H1 (cell line): ENCODE measurements around the gene CACNA1E. TPM values are rescaled to one million over a fixed set of nuclear protein-coding genes. Genes with fewer than 3 reads are reported as not detected.

Experiments used
- CTCF ChIA-PET: fragments of 300-600 bp; sonication (Branson Sonifier 250); formaldehyde crosslinking; loops from one replicate; lab custom pipeline; 2021; ENCODE audit not compliant: partially characterized antibody; lab: Charles Lee
- POLR2A ChIA-PET: fragments of 300-600 bp; sonication (Branson Sonifier 250); formaldehyde crosslinking; loops from one replicate; lab custom pipeline; 2021; ENCODE audit warnings: inconsistent platforms; ENCODE audit not compliant: partially characterized antibody; lab: Charles Lee
- DNase-seq, 2 experiments: peaks; one replicate each; pipeline versions ENCODE4 v3.0.0 to v3.0.0-alpha.2; 2010 to 2022; ENCODE audit warnings: low spot score in 2 of 2, low read depth in 1 of 2, mixed read lengths in 1 of 2
- FAIRE-seq: peaks from 2 replicates; lab custom pipeline; 2011; peaks lifted over from hg19 to GRCh38; lab: Jason Lieb, UNC
- H2AFZ ChIP-seq: 2 replicates; pipeline ENCODE4 v1.8.1; 2012; ENCODE audit warnings: low read length, inconsistent platforms
- H2AK5ac ChIP-seq: 2 replicates; pipeline ENCODE4 v1.6.1; 2013; ENCODE audit warnings: low read depth, low read length
- H2BK120ac ChIP-seq: replicated peaks from 2 replicates; pipeline ENCODE3; 2013; ENCODE audit warnings: low read depth, low read length, inconsistent platforms
- H2BK12ac ChIP-seq: 2 replicates; pipeline ENCODE4 v1.6.1; 2013; ENCODE audit warnings: low read depth, low read length
- H2BK15ac ChIP-seq: 2 replicates; pipeline ENCODE4 v1.6.1; 2013; ENCODE audit warnings: low read length
- H2BK20ac ChIP-seq: 2 replicates; pipeline ENCODE4 v1.6.1; 2013; ENCODE audit warnings: low read length
- H2BK5ac ChIP-seq: 2 replicates; pipeline ENCODE4 v1.6.1; 2013; ENCODE audit warnings: low read depth, low read length
- H3K14ac ChIP-seq: 2 replicates; pipeline ENCODE4 v1.6.1; 2013; ENCODE audit warnings: inconsistent platforms; ENCODE audit not compliant: insufficient read length
- H3K18ac ChIP-seq: 2 replicates; pipeline ENCODE4 v1.6.1; 2013; ENCODE audit warnings: low read length; ENCODE audit errors: extremely low read depth
- H3K23ac ChIP-seq: 2 replicates; pipeline ENCODE4 v1.6.1; 2013; ENCODE audit warnings: inconsistent platforms; ENCODE audit not compliant: insufficient read length
- H3K23me2 ChIP-seq: 2 replicates; pipeline ENCODE4 v1.6.1; 2013; ENCODE audit warnings: low read depth, low read length
- H3K27ac ChIP-seq: 2 replicates; pipeline ENCODE4 v1.6.1; 2011; ENCODE audit warnings: low read depth, low read length, inconsistent platforms
- H3K27me3 ChIP-seq, 4 experiments: replicated peaks in 1 of 4; 1 replicate in 1 of 4; 2 replicates in 3 of 4; pipeline versions ENCODE4 v1.6.1 to v1.8.1; 2011 to 2013; ENCODE audit warnings: low read length in 3 of 4, mild to moderate bottlenecking in 3 of 4, inconsistent platforms in 2 of 4, mixed read lengths in 2 of 4, moderate library complexity in 1 of 4; ENCODE audit not compliant: control insufficient read depth in 3 of 4, insufficient read depth in 3 of 4; ENCODE audit errors: extremely low read depth in 1 of 4
- H3K36me3 ChIP-seq, 4 experiments: 2 replicates each; pipeline versions ENCODE4 v1.6.1 to v1.8.1; 2011 to 2013; ENCODE audit warnings: mild to moderate bottlenecking in 4 of 4, low read length in 3 of 4, moderate library complexity in 2 of 4, control low read depth in 1 of 4, inconsistent platforms in 1 of 4; ENCODE audit not compliant: insufficient read depth in 4 of 4, control insufficient read depth in 2 of 4
- H3K4ac ChIP-seq: replicated peaks from 2 replicates; pipeline ENCODE3; 2013; ENCODE audit warnings: low read length, low read depth, mixed read lengths, inconsistent platforms; ENCODE audit not compliant: insufficient read length
- H3K4me1 ChIP-seq, 4 experiments: replicated peaks in 1 of 4; 1 replicate in 1 of 4; 2 replicates in 3 of 4; pipeline versions ENCODE4 v1.6.1 to v1.8.1; 2011 to 2013; ENCODE audit warnings: low read length in 3 of 4, inconsistent platforms in 2 of 4, mixed read lengths in 1 of 4; ENCODE audit not compliant: insufficient read depth in 4 of 4, control insufficient read depth in 3 of 4
- H3K4me2 ChIP-seq, 2 experiments: 2 replicates each; pipeline versions ENCODE4 v1.6.1 to v1.8.1; 2011 to 2013; ENCODE audit warnings: low read depth in 2 of 2, low read length in 2 of 2, control low read depth in 1 of 2, inconsistent platforms in 1 of 2, mild to moderate bottlenecking in 1 of 2; ENCODE audit not compliant: insufficient read depth in 1 of 2
- H3K4me3 ChIP-seq, 4 experiments: fragments of 200-600, 300-600 bp in 1 of 4; sonication (generic), shearing (Covaris generic), sonication (Bioruptor Twin) in 1 of 4; 2 replicates each; pipeline versions ENCODE4 v1.5.1 to v1.8.1; 2011 to 2016; ENCODE audit warnings: low read length in 4 of 4, low read depth in 3 of 4, control low read depth in 2 of 4, inconsistent platforms in 2 of 4, mild to moderate bottlenecking in 2 of 4, mixed read lengths in 1 of 4, moderate library complexity in 1 of 4; ENCODE audit not compliant: insufficient read depth in 2 of 4; ENCODE audit errors: extremely low read depth in 1 of 4
- H3K56ac ChIP-seq: replicated peaks from 2 replicates; pipeline ENCODE3; 2013; ENCODE audit warnings: low read depth, mild to moderate bottlenecking, mixed read lengths, low read length, inconsistent platforms; ENCODE audit not compliant: insufficient read length
- H3K79me1 ChIP-seq: 2 replicates; pipeline ENCODE4 v1.6.1; 2013; ENCODE audit warnings: low read depth, low read length, control low read depth
- H3K79me2 ChIP-seq, 2 experiments: 2 replicates each; pipeline versions ENCODE4 v1.6.1 to v1.8.1; 2012 to 2013; ENCODE audit warnings: low read length in 2 of 2, mild to moderate bottlenecking in 2 of 2, inconsistent platforms in 1 of 2; ENCODE audit not compliant: insufficient read depth in 2 of 2, control insufficient read depth in 1 of 2
- H3K9ac ChIP-seq, 4 experiments: replicated peaks in 1 of 4; 1 replicate in 1 of 4; 2 replicates in 3 of 4; pipeline versions ENCODE4 v1.6.1 to v1.8.1; 2011 to 2013; ENCODE audit warnings: low read depth in 3 of 4, low read length in 3 of 4, control low read depth in 2 of 4, mild to moderate bottlenecking in 2 of 4, moderate library complexity in 2 of 4, inconsistent platforms in 1 of 4; ENCODE audit errors: extremely low read depth in 1 of 4
- H3K9me3 ChIP-seq, 2 experiments: 2 replicates each; pipeline versions ENCODE4 v1.6.1 to v1.8.1; 2012 to 2013; ENCODE audit warnings: mild to moderate bottlenecking in 2 of 2, moderate library complexity in 2 of 2, control low read depth in 1 of 2, inconsistent platforms in 1 of 2, low read depth in 1 of 2, low read length in 1 of 2, mixed read lengths in 1 of 2; ENCODE audit not compliant: insufficient read depth in 2 of 2
- H4K20me1 ChIP-seq, 2 experiments: replicated peaks in 1 of 2; 2 replicates each; pipeline versions ENCODE3 to v1.8.1; 2011 to 2013; ENCODE audit warnings: inconsistent platforms in 2 of 2, low read length in 2 of 2, mild to moderate bottlenecking in 1 of 2; ENCODE audit not compliant: insufficient read depth in 2 of 2, control insufficient read depth in 1 of 2
- H4K5ac ChIP-seq: 2 replicates; pipeline ENCODE4 v1.6.1; 2013; ENCODE audit warnings: low read length, low read depth, mixed read lengths, inconsistent platforms; ENCODE audit not compliant: insufficient read length
- H4K8ac ChIP-seq: 2 replicates; pipeline ENCODE4 v1.8.0; 2013; ENCODE audit warnings: mild to moderate bottlenecking, moderate library complexity, low read length, inconsistent platforms; ENCODE audit not compliant: insufficient read depth; ENCODE audit errors: extremely low read depth
- H4K91ac ChIP-seq: replicated peaks from 2 replicates; pipeline ENCODE3; 2013; ENCODE audit warnings: low read length, mixed read lengths, inconsistent platforms; ENCODE audit not compliant: insufficient read length
- ASH2L ChIP-seq: fragments of 200-600, 300-600 bp; sonication (generic); IDR thresholded peaks from one replicate; pipeline ENCODE4 v1.7.1; 2017; ENCODE audit warnings: low read length
- KDM1A ChIP-seq: fragments of 200-600, 300-600 bp; sonication (generic); IDR thresholded peaks from 2 replicates; pipeline ENCODE4 v1.7.1; 2016; ENCODE audit warnings: mild to moderate bottlenecking, low read length, borderline replicate concordance
- SIN3A ChIP-seq, 2 experiments: IDR thresholded peaks in 1 of 2; conservative IDR thresholded peaks in 1 of 2; 2 replicates each; pipeline ENCODE4 v1.6.1; 2011 to 2012; ENCODE audit warnings: low read length in 2 of 2, improper control_type of control experiment in 1 of 2, low read depth in 1 of 2, mild to moderate bottlenecking in 1 of 2
- SP1 ChIP-seq: IDR thresholded peaks from 2 replicates; pipeline ENCODE4 v1.6.1; 2011; ENCODE audit warnings: low read depth, low read length
- SUZ12 ChIP-seq: fragments of 200-600 bp; sonication (generic); IDR thresholded peaks from 2 replicates; pipeline ENCODE4 v1.6.1; 2012; ENCODE audit warnings: mild to moderate bottlenecking, inconsistent platforms, low read length, moderate library complexity, mixed read lengths
- WGBS, 2 experiments: shearing (Covaris generic) in 1 of 2; methylation state at CpG; one replicate each; pipeline versions ENCODE4 v1.1.6 to v1.1.7; 2013 to 2015; ENCODE audit warnings: low lambda C conversion rate in 2 of 2, mixed read lengths in 2 of 2, inconsistent platforms in 1 of 2, low coverage in 1 of 2, missing lambda C conversion rate in 1 of 2; ENCODE audit not compliant: insufficient replicate concordance in 2 of 2, insufficient coverage in 1 of 2, insufficient read length in 1 of 2; ENCODE audit errors: extremely low coverage in 1 of 2, missing lambda C conversion rate in 1 of 2; 5-methylcytosine and 5-hydroxymethylcytosine counted together
- polyA plus RNA-seq, 7 experiments: library from polyadenylated mRNA; depleted of rRNA in 3 of 7; stranded (reverse) in 5 of 7; unstranded in 2 of 7; fragments of >200 nt in 5 of 7; fragments of 200-250 nt in 2 of 7; gene quantifications; 1 replicate in 5 of 7; 2 replicates in 1 of 7; 4 replicates in 1 of 7; pipeline versions ENCODE4 v1.2.1 to v1.2.3, GENCODE V29; 2011 to 2013; ENCODE audit warnings: missing spikeins in 2 of 7, mixed read lengths in 2 of 7
- total RNA-seq: library from RNA; stranded (reverse); fragmentation: NEBNext Ultra II Directional; extraction: Animal tissue kit (Norgen Biotek cat#: 25700); gene quantifications from 2 replicates; pipeline ENCODE4 v1.2.1, GENCODE V29; 2021
- TF ChIP-seq, protein P1 (sequence below): IDR thresholded peaks from 2 replicates; pipeline ENCODE4 v1.6.1; 2011; ENCODE audit warnings: low read length, improper control_type of control experiment

CACNA1E gene
- total and polyA plus RNA-seq, 2 of the 8 experiments (the other 6 are each of a cell fraction or from before 2014, with no cell fraction given) = 0.98 to 1.3 TPM

DNA sequence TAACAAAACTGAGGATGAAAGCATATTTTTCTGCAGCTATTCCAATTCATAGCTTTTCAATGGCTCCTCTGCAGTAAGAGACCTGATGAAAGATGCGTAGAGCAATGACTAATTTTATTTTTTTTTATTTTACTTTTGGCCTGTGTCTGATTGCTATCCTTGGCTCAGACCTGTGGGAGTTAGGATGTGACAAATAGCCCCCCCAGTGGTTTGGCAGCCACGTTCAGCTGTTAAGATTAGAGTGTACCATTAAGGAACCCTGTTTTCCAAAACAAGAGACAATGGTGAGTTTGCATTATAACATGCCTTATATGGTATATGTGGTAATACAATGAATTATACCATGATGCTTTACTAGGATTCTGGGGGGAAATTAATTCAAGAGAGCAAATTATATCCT, 264.7 kb downstream of the CACNA1E start:
- Histone ChIP-seq H3K9me3 (no peaks in the 10 kb centered on the region), H3K18ac (no peak overlapping the region), H2AK5ac (no peak overlapping the region), H4K20me1 (no peaks in the 10 kb centered on the region), H4K91ac (no peak overlapping the region), H2BK5ac (no peak overlapping the region), H3K23me2 (no peaks in the 10 kb centered on the region), H3K79me2 (no peaks in the 10 kb centered on the region), H3K4me1 (peaks cover 0 to 6% (median 0%) of the 10 kb centered on the region in 4 experiments; a peak in 2 of 7 replicates), H3K23ac (no peak overlapping the region), H3K36me3 (no peaks in the 10 kb centered on the region), H2BK120ac (no peak overlapping the region), H4K5ac (no peak overlapping the region), H3K79me1 (no peaks in the 10 kb centered on the region), H3K56ac (no peak overlapping the region), H2BK12ac (no peak overlapping the region), H2AFZ (no peak overlapping the region), H4K8ac (no peak overlapping the region), H3K27me3 (no peaks in the 10 kb centered on the region), H2BK15ac (no peak overlapping the region), H3K14ac (no peak overlapping the region), H2BK20ac (no peak overlapping the region), H3K4me2 (no peak overlapping the region), H3K4me3 (no peak overlapping the region), H3K9ac (no peak overlapping the region), H3K4ac (no peak overlapping the region), H3K27ac (no peak overlapping the region)
- ChIA-PET POLR2A (no interaction called here), CTCF (interaction anchor here (0.6 to 1.0 kb wide), 2 partner anchors 28 to 36 kb away, joined by 3 read pairs; no protein-coding TSS in a partner anchor)
- no peak for FAIRE-seq
- DNase-seq = no peak
- TF ChIP-seq SP1 (no peak), SIN3A (conservative IDR thresholded peaks at IDR 0.05 in 1 of 2, IDR thresholded peaks at IDR 0.05 in 1 of 2; ENCODE audit: low read depth in 1 of 2, low read length in 2 of 2) (no peak), SUZ12 (no peak), ASH2L (no peak), KDM1A (no peak)
- TF ChIP-seq, protein P1, sequence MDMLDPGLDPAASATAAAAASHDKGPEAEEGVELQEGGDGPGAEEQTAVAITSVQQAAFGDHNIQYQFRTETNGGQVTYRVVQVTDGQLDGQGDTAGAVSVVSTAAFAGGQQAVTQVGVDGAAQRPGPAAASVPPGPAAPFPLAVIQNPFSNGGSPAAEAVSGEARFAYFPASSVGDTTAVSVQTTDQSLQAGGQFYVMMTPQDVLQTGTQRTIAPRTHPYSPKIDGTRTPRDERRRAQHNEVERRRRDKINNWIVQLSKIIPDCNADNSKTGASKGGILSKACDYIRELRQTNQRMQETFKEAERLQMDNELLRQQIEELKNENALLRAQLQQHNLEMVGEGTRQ = no peak
- WGBS, 2 experiments = 87% methylated on average over 2 of the region's 2 CpGs; no CpG with 5 or more reads in 1 of the 2 experiments
